Activated CD4-positive, alpha-beta T cell treated with anti-CD3 and anti-CD28 coated beads for 36 hours (primary cell): ENCODE data around the gene CCL17. TPM values are rescaled to one million over a fixed set of nuclear protein-coding genes. Genes with fewer than 3 reads are reported as not detected.
"Not testable (repeated sequence)": the region's sequence is repeated elsewhere in the genome, so short reads cannot be mapped to it uniquely, and the experiment has no call there.

Source experiments
- ATAC-seq: fragments of 200-7000 bp; cut with Tn5 transposase; one replicate; pipeline ENCODE4 v1.10.0; 2021; ENCODE audit warnings: mild to moderate bottlenecking, moderate library complexity
- CTCF ChIA-PET: fragments of 350-600 bp; sonication (Branson Sonifier 250); formaldehyde crosslinking; loops from one replicate; lab custom pipeline; 2021; ENCODE audit warnings: antibody characterized with exemption; lab: Charles Lee
- POLR2A ChIA-PET: fragments of 350-600 bp; sonication (Branson Sonifier 250); formaldehyde crosslinking; loops from one replicate; lab custom pipeline; 2021; ENCODE audit warnings: antibody characterized with exemption, inconsistent platforms; lab: Charles Lee
- DNase-seq: peaks from one replicate; pipeline ENCODE4 v3.0.0-alpha.2; 2020
- H3K27ac Mint-ChIP-seq: one replicate; pipeline ENCODE4 v1.8.0; 2021; ENCODE audit warnings: mixed read lengths
- H3K27me3 Mint-ChIP-seq: one replicate; pipeline ENCODE4 v1.8.0; 2021; ENCODE audit warnings: mixed read lengths
- H3K36me3 Mint-ChIP-seq: one replicate; pipeline ENCODE4 v1.8.0; 2021; ENCODE audit warnings: low read depth, mixed read lengths
- H3K4me1 Mint-ChIP-seq: one replicate; pipeline ENCODE4 v1.8.0; 2021; ENCODE audit warnings: mixed read lengths
- H3K4me3 Mint-ChIP-seq: one replicate; pipeline ENCODE4 v1.8.0; 2021; ENCODE audit warnings: mild to moderate bottlenecking, moderate library complexity, mixed read lengths
- H3K9me3 Mint-ChIP-seq: one replicate; pipeline ENCODE4 v1.8.0; 2021; ENCODE audit warnings: low read depth, mixed read lengths
- intact Hi-C, 2 experiments: fragments of 100-400 bp; cut with DNase I in 1 of 2; cut with micrococcal nuclease in 1 of 2; formaldehyde crosslinking; loops; one replicate each; pipeline versions ENCODE4 v1.14.2 to v1.15.1; 2022 to 2024; cut with DNase I, micrococcal nuclease
- total RNA-seq, 2 experiments: library from RNA; stranded (reverse); gene quantifications; one replicate each; pipeline ENCODE4 v1.2.3, GENCODE V29; 2021

The CCL17 gene
- total RNA-seq, 2 experiments from 2014 or later: 1.2 to 1.4 TPM

- CTCF ChIA-PET: no interaction called here
- Mint-ChIP-seq H3K4me1 (no peaks in the 10 kb centered on the region), H3K9me3 (no peaks in the 10 kb centered on the region), H3K36me3 (no peaks in the 10 kb centered on the region), H3K4me3 (no peak overlapping the region), H3K27me3 (peaks cover 6% of the 10 kb centered on the region), H3K27ac (no peak overlapping the region)
- POLR2A ChIA-PET: no interaction called here
- intact Hi-C loops: no loop called here
- DNase-seq: no peak
- no peak for ATAC-seq
Observed at GRCh38 chr16:57367116-57367752, 37.3 kb upstream of the CCL17 start.

DNA sequence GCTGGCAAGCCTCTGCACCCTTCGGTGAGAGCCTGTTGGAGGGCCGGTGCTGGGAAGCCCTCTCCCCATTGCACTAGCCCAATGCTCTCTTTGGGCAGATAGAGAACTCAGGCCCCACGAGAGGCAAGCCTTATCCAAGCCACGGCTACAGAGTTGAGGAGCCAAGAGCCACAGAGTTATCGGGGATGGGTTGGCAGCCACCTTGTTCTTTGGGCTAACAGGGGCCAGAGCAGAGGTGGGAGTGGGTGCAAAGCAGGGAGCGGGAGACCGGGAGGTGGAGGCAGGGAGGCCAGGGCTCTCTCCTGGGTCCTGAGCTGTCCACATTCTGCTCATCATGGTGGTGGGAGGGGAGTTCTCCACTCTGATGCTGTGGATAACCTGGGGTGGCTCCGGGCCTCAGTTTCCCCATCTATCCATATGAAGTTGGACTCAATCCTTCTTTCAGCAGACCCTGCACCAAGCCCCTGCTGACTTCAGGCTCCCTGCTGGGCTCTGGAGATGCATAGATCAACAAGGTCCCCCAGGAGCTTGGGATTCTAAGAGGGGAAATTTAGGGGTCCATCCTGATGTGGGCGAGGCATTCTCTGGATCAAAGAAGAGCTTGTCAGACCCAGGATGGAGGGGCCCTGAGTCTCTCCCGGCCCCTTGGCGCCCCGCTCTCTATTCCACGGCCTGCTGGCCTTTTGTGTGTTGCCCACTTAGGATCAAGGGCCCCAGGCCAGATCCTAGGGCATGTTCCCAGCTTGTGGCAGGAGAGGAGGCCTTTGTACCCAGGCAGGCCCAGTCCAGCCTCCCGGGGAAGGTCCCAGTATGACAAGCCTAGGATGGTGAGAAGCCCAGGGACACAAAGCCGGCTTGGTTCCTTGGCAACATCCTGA is 32.8 kb upstream of the CCL17 start:
- intact Hi-C loops: no loop called here
- POLR2A ChIA-PET: no interaction called here
- H3K4me3 Mint-ChIP-seq: no peak overlapping the region
- H3K27ac Mint-ChIP-seq: no peak overlapping the region
- H3K9me3 Mint-ChIP-seq: no peaks in the 10 kb centered on the region
- H3K36me3 Mint-ChIP-seq: no peaks in the 10 kb centered on the region
- ATAC-seq (no peak), DNase-seq (no peak)
- CTCF ChIA-PET: no interaction called here
- peaks cover 8% of the 10 kb centered on the region for H3K27me3 Mint-ChIP-seq
- peaks cover 3% of the 10 kb centered on the region for H3K4me1 Mint-ChIP-seq

GRCh38 chr16:57372372-57373116 is 32.0 kb upstream of the CCL17 start, which contains the start of gene CX3CL1:
CX3CL1 (plus strand) TSS chr16:57372490; CDS start chr16:57372569, 79 bp downstream.
- Mint-ChIP-seq H3K27ac (no peak within 1 kb of the TSS), H3K36me3 (no peaks in the 10 kb centered on the region), H3K4me1 (peaks cover 11% of the 10 kb centered on the region), H3K27me3 (peaks cover 4% of the 10 kb centered on the region), H3K9me3 (no peaks in the 10 kb centered on the region), H3K4me3 (no peak within 1 kb of the TSS)
- intact Hi-C loops: no loop called here
- no peak for ATAC-seq
- ChIA-PET CTCF (no interaction called here), POLR2A (no interaction called here)
- no peak for DNase-seq

GRCh38 chr16:57373117-57373947 is 31.2 kb upstream of the CCL17 start:
- POLR2A ChIA-PET: no interaction called here
- no peak for DNase-seq
- H3K4me1 Mint-ChIP-seq: peaks cover 16% of the 10 kb centered on the region
- H3K9me3 Mint-ChIP-seq: no peaks in the 10 kb centered on the region
- no peak overlapping the region for H3K4me3 Mint-ChIP-seq
- H3K27me3 Mint-ChIP-seq: peaks cover 2% of the 10 kb centered on the region
- no peaks in the 10 kb centered on the region for H3K36me3 Mint-ChIP-seq
- H3K27ac Mint-ChIP-seq: no peak overlapping the region
- CTCF ChIA-PET: no interaction called here
- intact Hi-C loops: no loop called here
- no peak for ATAC-seq

- H3K27ac Mint-ChIP-seq: no peak overlapping the region
- no peaks in the 10 kb centered on the region for H3K9me3 Mint-ChIP-seq
- intact Hi-C loops: no loop called here
- DNase-seq (peak; percentile 35), ATAC-seq (no peak)
- no peaks in the 10 kb centered on the region for H3K36me3 Mint-ChIP-seq
- ChIA-PET CTCF (no interaction called here), POLR2A (no interaction called here)
- peaks cover 16% of the 10 kb centered on the region for H3K4me1 Mint-ChIP-seq
- no peak overlapping the region for H3K4me3 Mint-ChIP-seq
- H3K27me3 Mint-ChIP-seq: peaks cover 2% of the 10 kb centered on the region
Observed at GRCh38 chr16:57374067-57374534, 30.5 kb upstream of the CCL17 start.

DNA sequence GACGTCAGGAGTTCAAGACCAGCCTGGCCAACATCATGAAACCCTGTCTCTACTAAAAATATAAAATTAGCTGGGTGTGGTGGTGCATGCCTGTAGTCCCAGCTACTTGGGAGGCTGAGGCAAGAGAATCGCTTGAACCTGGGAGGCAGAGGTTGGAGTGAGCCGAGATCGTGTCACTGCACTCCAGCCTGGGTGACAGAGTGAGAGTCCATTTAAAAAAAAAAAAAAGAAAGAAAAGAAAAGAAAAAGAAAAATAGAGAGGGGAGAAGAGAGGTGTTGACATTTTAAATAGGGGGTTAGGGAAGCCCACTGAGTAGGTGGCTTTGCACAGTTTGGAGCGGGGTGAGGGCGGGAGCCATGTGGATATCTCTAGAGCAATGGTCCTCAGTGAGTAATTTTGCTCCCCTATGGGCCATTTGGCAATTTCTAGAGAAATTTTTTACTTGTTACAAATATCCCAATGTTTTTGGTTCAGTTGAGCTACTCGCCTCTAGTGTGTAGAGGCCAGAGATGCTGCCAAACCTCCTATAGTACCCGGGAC is 29.6 kb upstream of the CCL17 start:
- H3K27me3 Mint-ChIP-seq, DNase-seq, H3K27ac Mint-ChIP-seq, H3K36me3 Mint-ChIP-seq, intact Hi-C loops, ATAC-seq, H3K9me3 Mint-ChIP-seq, CTCF ChIA-PET, H3K4me3 Mint-ChIP-seq: not testable (repeated sequence)
- H3K4me1 Mint-ChIP-seq: peaks cover 16% of the 10 kb centered on the region
- POLR2A ChIA-PET: interaction anchor here (0.6 kb wide), 1 partner anchor 55 kb away, joined by 4 read pairs; no protein-coding TSS in a partner anchor

GRCh38 chr16:57376313-57376818 is 28.2 kb upstream of the CCL17 start:
- Mint-ChIP-seq H3K4me1 (peaks cover 16% of the 10 kb centered on the region), H3K9me3 (no peaks in the 10 kb centered on the region), H3K36me3 (no peaks in the 10 kb centered on the region), H3K27me3 (peaks cover 2% of the 10 kb centered on the region), H3K27ac (no peak overlapping the region), H3K4me3 (no peak overlapping the region)
- intact Hi-C loops: loop anchor here in 1 of 2 experiments (2.0 kb wide), 1 partner anchor 40 kb away; no protein-coding TSS in a partner anchor
- no peak for ATAC-seq
- CTCF ChIA-PET: no interaction called here
- POLR2A ChIA-PET: no interaction called here
- no peak for DNase-seq

DNA sequence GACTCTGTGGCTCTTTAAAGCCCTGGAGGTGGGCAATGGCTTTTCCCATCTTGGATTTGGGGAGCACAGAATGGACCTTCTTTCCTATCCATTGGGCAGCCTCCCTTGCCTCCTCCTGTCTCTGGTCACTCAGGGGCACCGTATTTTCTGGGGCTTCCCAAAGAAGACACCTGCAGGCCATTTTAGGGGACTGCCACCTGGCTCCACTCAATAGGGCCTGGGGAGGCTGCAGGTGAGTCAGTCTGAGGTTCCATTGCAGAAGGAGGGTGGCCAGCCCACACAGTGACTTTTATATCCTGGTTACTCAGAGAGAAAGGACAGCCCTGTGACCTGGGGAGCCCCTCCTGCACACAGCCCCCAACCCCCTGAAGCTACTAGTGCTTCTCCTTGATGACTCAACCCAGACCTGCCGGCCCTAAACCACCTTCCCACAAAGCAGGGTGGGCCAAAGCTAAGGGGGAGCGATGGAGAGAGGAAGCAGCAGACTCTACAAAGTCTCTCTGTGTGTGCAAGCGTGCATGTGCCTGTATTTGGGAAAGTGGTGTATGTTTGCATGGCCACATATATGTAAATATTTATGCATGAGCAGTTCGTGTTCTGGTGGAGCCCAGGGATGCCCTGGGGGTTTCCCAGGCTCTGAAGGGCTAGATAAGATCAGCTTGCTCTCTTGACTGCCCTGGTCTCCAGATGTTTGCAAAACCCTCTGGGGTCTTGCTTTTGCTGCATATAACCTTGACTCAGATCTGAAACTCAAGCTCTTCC is 27.3 kb upstream of the CCL17 start:
- CTCF ChIA-PET: interaction anchor here (0.8 to 1.2 kb wide), 4 partner anchors 8 to 77 kb away, joined by 3 to 6 read pairs (median 3); no protein-coding TSS in a partner anchor
- intact Hi-C loops: loop anchor here in 1 of 2 experiments (1.0 to 2.0 kb wide), 3 partner anchors 40 to 77 kb away; no protein-coding TSS in a partner anchor
- DNase-seq: peak; percentile 70
- Mint-ChIP-seq H3K9me3 (no peaks in the 10 kb centered on the region), H3K4me3 (no peak overlapping the region), H3K36me3 (no peaks in the 10 kb centered on the region), H3K4me1 (peaks cover 16% of the 10 kb centered on the region), H3K27ac (no peak overlapping the region), H3K27me3 (peaks cover 2% of the 10 kb centered on the region)
- POLR2A ChIA-PET: no interaction called here
- ATAC-seq: peak; percentile 90

- intact Hi-C loops: no loop called here
- DNase-seq (no peak), ATAC-seq (no peak)
- Mint-ChIP-seq H3K4me3 (no peak overlapping the region), H3K4me1 (peaks cover 16% of the 10 kb centered on the region), H3K27me3 (no peaks in the 10 kb centered on the region), H3K36me3 (no peaks in the 10 kb centered on the region), H3K9me3 (no peaks in the 10 kb centered on the region), H3K27ac (no peak overlapping the region)
- POLR2A ChIA-PET: no interaction called here
- CTCF ChIA-PET: no interaction called here
Observed at GRCh38 chr16:57379579-57379978, 25.0 kb upstream of the CCL17 start.
